ENCODE results near the gene FAAP20.

The FAAP20 gene

DNA sequence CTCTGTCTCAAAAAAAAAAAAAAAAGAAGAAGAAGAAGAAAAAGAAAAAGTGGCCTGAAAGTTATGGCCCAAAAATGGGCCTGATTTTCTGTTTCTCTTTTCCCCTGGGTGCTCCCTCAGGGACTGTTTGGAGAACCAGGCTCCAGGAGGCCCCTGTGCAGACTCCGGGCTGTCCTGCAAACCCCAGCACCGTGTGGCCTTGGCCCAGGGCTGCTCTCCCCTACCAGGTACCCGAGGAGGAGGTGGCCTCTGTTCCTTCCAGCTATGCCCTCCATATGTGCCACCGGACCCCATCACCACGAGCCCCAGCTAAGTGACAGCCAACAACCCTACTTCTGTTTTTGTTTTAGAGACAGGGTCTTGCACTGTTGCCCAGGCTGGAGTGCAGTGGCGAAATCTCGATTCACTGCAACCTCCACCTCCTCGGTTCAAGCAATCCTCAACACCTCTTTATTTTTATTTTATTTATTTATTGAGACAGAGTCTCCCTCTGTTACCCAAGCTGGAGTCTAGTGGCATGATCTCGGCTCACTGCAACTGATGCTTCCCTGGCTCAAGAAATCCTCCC lies 7.5 kb upstream of the FAAP20 start:
- no peak for TF ChIP-seq EZH2 (optimal IDR thresholded peaks at IDR 0.05; ENCODE audit: low read depth, low read length)
- TF ChIP-seq, protein P1, sequence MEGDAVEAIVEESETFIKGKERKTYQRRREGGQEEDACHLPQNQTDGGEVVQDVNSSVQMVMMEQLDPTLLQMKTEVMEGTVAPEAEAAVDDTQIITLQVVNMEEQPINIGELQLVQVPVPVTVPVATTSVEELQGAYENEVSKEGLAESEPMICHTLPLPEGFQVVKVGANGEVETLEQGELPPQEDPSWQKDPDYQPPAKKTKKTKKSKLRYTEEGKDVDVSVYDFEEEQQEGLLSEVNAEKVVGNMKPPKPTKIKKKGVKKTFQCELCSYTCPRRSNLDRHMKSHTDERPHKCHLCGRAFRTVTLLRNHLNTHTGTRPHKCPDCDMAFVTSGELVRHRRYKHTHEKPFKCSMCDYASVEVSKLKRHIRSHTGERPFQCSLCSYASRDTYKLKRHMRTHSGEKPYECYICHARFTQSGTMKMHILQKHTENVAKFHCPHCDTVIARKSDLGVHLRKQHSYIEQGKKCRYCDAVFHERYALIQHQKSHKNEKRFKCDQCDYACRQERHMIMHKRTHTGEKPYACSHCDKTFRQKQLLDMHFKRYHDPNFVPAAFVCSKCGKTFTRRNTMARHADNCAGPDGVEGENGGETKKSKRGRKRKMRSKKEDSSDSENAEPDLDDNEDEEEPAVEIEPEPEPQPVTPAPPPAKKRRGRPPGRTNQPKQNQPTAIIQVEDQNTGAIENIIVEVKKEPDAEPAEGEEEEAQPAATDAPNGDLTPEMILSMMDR (IDR thresholded peaks at IDR 0.05; ENCODE audit: low read length) = no peak
- TF ChIP-seq EZH2phosphoT487 (IDR thresholded peaks at IDR 0.05; ENCODE audit: low read length) = no peak
- no peaks in the 10 kb centered on the region for H4K20me1 ChIP-seq (ENCODE audit: insufficient read depth, low read length)
- H3K9me2 ChIP-seq (replicated peaks; ENCODE audit: insufficient read depth, low read length) = no peaks in the 10 kb centered on the region
- H3K9ac ChIP-seq (ENCODE audit: low read length) = no peak overlapping the region
- H3K4me2 ChIP-seq (ENCODE audit: low read depth, low read length) = no peak overlapping the region
- no peak for DNase-seq
- peaks cover 51% of the 10 kb centered on the region for H3K27me3 ChIP-seq (replicated peaks; ENCODE audit: insufficient read depth, low read length)
- H3K4me1 ChIP-seq (ENCODE audit: low read length) = 0 out of 2 replicates have a peak, but pooled peaks cover 3% of the 10 kb centered on the region
- H3K79me2 ChIP-seq (ENCODE audit: low read length) = no peaks in the 10 kb centered on the region
- H2AFZ ChIP-seq (ENCODE audit: low read length) = no peak overlapping the region
- H3K9me3 ChIP-seq (replicated peaks; ENCODE audit: insufficient read depth, low read length) = no peaks in the 10 kb centered on the region
- no peak overlapping the region for H3K27ac ChIP-seq (ENCODE audit: low read length)
- no peaks in the 10 kb centered on the region for H3K36me3 ChIP-seq (replicated peaks; ENCODE audit: insufficient read depth, low read length)
- H3K4me3 ChIP-seq (ENCODE audit: low read length) = no peak overlapping the region
- H3F3A ChIP-seq (ENCODE audit: insufficient read depth, low read length) = no peaks in the 10 kb centered on the region

DNA sequence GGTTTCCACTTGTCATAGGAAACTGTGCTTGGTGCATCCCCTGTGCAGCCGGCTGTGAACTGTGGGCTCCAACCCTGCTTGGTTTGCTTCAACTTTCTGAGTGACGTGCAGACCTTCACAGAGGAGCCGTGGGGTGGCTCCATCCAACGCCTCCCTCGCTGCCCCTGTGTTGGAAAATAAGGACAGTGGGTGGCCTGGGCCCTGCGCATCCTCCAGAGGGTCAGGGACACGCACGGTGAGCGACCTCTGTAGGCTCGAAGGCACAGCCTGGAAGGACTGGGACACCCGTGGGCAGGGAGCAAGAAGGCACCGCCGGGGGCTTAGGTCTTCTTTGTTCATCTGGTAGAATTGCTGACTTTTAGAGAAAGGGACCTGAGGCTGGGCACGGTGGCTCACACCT lies 6.5 kb upstream of the FAAP20 start:
- H3F3A ChIP-seq (ENCODE audit: insufficient read depth, low read length) = no peaks in the 10 kb centered on the region
- H4K20me1 ChIP-seq (ENCODE audit: insufficient read depth, low read length) = no peaks in the 10 kb centered on the region
- 0 out of 2 replicates have a peak, but pooled peaks cover 3% of the 10 kb centered on the region for H3K4me1 ChIP-seq (ENCODE audit: low read length)
- no peaks in the 10 kb centered on the region for H3K9me3 ChIP-seq (replicated peaks; ENCODE audit: insufficient read depth, low read length)
- no peak overlapping the region for H3K9ac ChIP-seq (ENCODE audit: low read length)
- DNase-seq = no peak
- TF ChIP-seq, protein P1 (IDR thresholded peaks at IDR 0.05; ENCODE audit: low read length) = no peak
- TF ChIP-seq EZH2 (optimal IDR thresholded peaks at IDR 0.05; ENCODE audit: low read depth, low read length) (no peak), EZH2phosphoT487 (IDR thresholded peaks at IDR 0.05; ENCODE audit: low read length) (no peak)
- H3K4me2 ChIP-seq (ENCODE audit: low read depth, low read length) = no peak overlapping the region
- H3K27ac ChIP-seq (ENCODE audit: low read length) = no peak overlapping the region
- H3K36me3 ChIP-seq (replicated peaks; ENCODE audit: insufficient read depth, low read length) = no peaks in the 10 kb centered on the region
- H3K4me3 ChIP-seq (ENCODE audit: low read length) = no peak overlapping the region
- H2AFZ ChIP-seq (ENCODE audit: low read length) = no peak overlapping the region
- H3K27me3 ChIP-seq (replicated peaks; ENCODE audit: insufficient read depth, low read length) = peaks cover 43% of the 10 kb centered on the region
- no peaks in the 10 kb centered on the region for H3K79me2 ChIP-seq (ENCODE audit: low read length)
- no peaks in the 10 kb centered on the region for H3K9me2 ChIP-seq (replicated peaks; ENCODE audit: insufficient read depth, low read length)

DNA sequence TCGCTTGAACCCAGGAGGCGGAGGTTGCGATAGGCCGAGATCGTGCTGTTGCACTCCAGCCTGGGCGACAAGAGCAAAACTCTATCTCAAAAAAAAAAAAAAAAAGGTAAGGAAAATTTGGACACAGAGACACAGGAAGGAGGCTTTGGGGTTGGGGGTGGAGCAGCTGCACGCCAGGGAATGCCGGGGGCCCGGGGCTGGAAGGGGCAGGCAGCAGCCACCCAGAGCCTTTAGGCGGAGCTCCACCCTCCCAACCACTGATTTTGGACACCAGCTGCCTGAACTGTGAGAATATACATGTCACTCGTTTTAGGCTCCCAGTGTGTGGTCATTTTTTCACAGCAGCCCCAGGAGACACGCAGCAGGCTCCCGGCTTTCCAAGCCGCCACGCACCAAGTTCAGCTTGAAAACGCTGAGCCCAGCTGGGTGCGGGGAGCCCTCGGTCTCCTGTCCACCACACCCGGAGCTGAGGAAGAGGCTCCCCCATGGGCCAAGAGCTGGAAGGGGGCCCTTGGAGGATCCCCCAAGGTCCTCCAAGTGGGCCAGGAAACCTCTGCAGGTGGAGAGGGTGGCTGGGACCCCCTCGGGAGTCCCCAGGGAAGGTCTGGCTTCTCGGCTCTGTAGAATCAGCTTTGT lies 5.9 kb upstream of the FAAP20 start:
- no peaks in the 10 kb centered on the region for H3K9me3 ChIP-seq (replicated peaks; ENCODE audit: insufficient read depth, low read length)
- H3K4me1 ChIP-seq (ENCODE audit: low read length) = peaks cover 3% of the 10 kb centered on the region; the same call in 1 of the 2 replicates
- no peak overlapping the region for H3K9ac ChIP-seq (ENCODE audit: low read length)
- no peaks in the 10 kb centered on the region for H3K9me2 ChIP-seq (replicated peaks; ENCODE audit: insufficient read depth, low read length)
- no peak overlapping the region for H3K4me2 ChIP-seq (ENCODE audit: low read depth, low read length)
- H3K27me3 ChIP-seq (replicated peaks; ENCODE audit: insufficient read depth, low read length) = peaks cover 37% of the 10 kb centered on the region
- H3K27ac ChIP-seq (ENCODE audit: low read length) = no peak overlapping the region
- H4K20me1 ChIP-seq (ENCODE audit: insufficient read depth, low read length) = no peaks in the 10 kb centered on the region
- TF ChIP-seq EZH2phosphoT487 (IDR thresholded peaks at IDR 0.05; ENCODE audit: low read length) = no peak
- no peak for TF ChIP-seq EZH2 (optimal IDR thresholded peaks at IDR 0.05; ENCODE audit: low read depth, low read length)
- TF ChIP-seq, protein P1 (IDR thresholded peaks at IDR 0.05; ENCODE audit: low read length) = no peak
- H3F3A ChIP-seq (ENCODE audit: insufficient read depth, low read length) = no peaks in the 10 kb centered on the region
- no peak for DNase-seq
- H3K79me2 ChIP-seq (ENCODE audit: low read length) = no peaks in the 10 kb centered on the region
- no peak overlapping the region for H2AFZ ChIP-seq (ENCODE audit: low read length)
- no peaks in the 10 kb centered on the region for H3K36me3 ChIP-seq (replicated peaks; ENCODE audit: insufficient read depth, low read length)
- no peak overlapping the region for H3K4me3 ChIP-seq (ENCODE audit: low read length)
